Hematopoietic multipotent progenitor cell treated with erythropoietin and hydrocortisone succinate and interleukin-3 and kit ligand, for 6 days (in vitro differentiated cells): ENCODE data around the gene CHGA.

Source experiments
- DNase-seq: peaks from one replicate; pipeline ENCODE4 v3.0.0-alpha.2; 2015

The CHGA gene

GRCh38 chr14:92922883-92923743 is at the start of gene CHGA:
Gene CHGA (plus strand): TSS chr14:92923150. CDS start chr14:92923360, 210 bp downstream.
- DNase-seq, result peak; percentile 78

GRCh38 chr14:92874962-92875661 is 47.8 kb upstream of the CHGA start:
- DNase-seq, result no peak

GRCh38 chr14:92877757-92878431 is 45.1 kb upstream of the CHGA start:
- DNase-seq, result no peak

- DNase-seq, result no peak
Observed at GRCh38 chr14:92880351-92880750, 42.6 kb upstream of the CHGA start.

GRCh38 chr14:92880851-92881250 is 42.1 kb upstream of the CHGA start:
- peak; percentile 15 for DNase-seq

- DNase-seq, result no peak
Observed at GRCh38 chr14:92883066-92883465, 39.9 kb upstream of the CHGA start.

GRCh38 chr14:92884410-92884809 is 38.5 kb upstream of the CHGA start:
- no peak for DNase-seq

GRCh38 chr14:92885279-92886061 is 37.5 kb upstream of the CHGA start:
- DNase-seq, result no peak

GRCh38 chr14:92886337-92886736 is 36.6 kb upstream of the CHGA start:
- no peak for DNase-seq

- DNase-seq, result no peak
Observed at GRCh38 chr14:92887157-92887556, 35.8 kb upstream of the CHGA start.

- no peak for DNase-seq
Observed at GRCh38 chr14:92888896-92889295, 34.1 kb upstream of the CHGA start.

GRCh38 chr14:92890830-92891588 is 31.9 kb upstream of the CHGA start:
- DNase-seq, result no peak

- DNase-seq, result no peak
Observed at GRCh38 chr14:92892589-92892988, 30.4 kb upstream of the CHGA start.

GRCh38 chr14:92895352-92895878 is 27.5 kb upstream of the CHGA start:
- no peak for DNase-seq

GRCh38 chr14:92897922-92898565 is 24.9 kb upstream of the CHGA start:
- DNase-seq, result no peak

- DNase-seq, result no peak
Observed at GRCh38 chr14:92898566-92899131, 24.3 kb upstream of the CHGA start.

GRCh38 chr14:92900660-92901059 is 22.3 kb upstream of the CHGA start:
- DNase-seq, result no peak

- DNase-seq, result no peak
Observed at GRCh38 chr14:92902191-92902590, 20.8 kb upstream of the CHGA start.

- DNase-seq, result no peak
Observed at GRCh38 chr14:92902726-92903125, 20.2 kb upstream of the CHGA start.

- no peak for DNase-seq
Observed at GRCh38 chr14:92903359-92903758, 19.6 kb upstream of the CHGA start.

GRCh38 chr14:92905667-92906066 is 17.3 kb upstream of the CHGA start:
- no peak for DNase-seq
